ENCODE data around the gene RPL28. TPM values are rescaled to one million over a fixed set of nuclear protein-coding genes. Genes with fewer than 3 reads are reported as not detected.

The RPL28 gene
- total and polyA plus RNA-seq, 7 donors = 253 to 2,816 (median 607) TPM

DNA sequence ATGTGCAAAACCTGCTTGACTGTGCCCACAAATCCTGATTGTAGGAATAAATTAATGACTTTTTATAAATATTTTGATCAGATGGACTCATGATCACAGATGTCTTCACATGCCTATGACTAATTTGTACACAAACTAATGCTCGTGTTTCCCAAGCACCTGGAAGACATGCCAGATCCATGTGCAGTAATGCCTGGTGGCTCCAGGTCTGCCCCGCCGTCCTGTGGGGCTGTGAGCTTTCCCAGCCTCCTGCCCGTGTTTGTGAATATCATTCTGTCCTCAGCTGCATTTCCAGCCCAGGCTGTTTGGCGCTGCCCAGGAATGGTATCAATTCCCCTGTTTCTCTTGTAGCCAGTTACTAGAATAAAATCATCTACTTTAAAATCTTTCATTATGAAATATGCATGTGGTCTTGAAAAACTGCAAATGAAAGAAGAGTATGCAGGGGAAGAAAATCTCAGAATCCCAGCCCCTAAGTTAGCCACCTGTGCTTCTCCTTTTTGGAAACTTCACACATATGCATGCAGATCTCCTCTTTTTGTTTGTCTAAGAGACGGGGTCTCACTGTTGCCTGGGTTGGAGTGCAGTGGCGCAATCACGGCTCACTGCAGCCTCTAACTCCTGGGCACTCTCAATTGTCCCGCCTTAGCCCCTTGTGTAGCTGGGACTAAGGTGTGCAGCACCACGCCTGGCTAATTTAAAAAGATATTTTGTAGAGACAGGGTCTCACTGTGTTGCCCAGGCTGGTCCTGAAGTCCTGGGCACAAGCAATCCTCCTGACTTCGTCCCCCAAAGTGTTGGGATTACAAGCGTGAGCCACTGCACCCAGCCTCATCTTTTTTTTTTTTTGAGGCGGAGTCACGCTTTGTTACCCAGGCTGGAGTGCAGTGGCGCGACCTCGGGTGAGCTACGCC is 6.2 kb downstream of the RPL28 start:
- Histone ChIP-seq H3K27me3 (no peaks in the 10 kb centered on the region), H3K4me1 (peaks cover 0 to 34% (median 31%) of the 10 kb centered on the region in 4 donors), H3K4me3 (no peak overlapping the region), H3K9me3 (no peaks in the 10 kb centered on the region), H3K27ac (no peak overlapping the region), H3K36me3 (peaks cover 16 to 38% (median 18%) of the 10 kb centered on the region in 4 donors)
- WGBS, 2 donors = 85 to 87% methylated on average over 18 of the region's 18 CpGs
- no peak for DNase-seq
- TF ChIP-seq EP300 (IDR thresholded peaks at IDR 0.05) (no peak), POLR2A (IDR thresholded peaks at IDR 0.05) (no peak), POLR2AphosphoS5 (IDR thresholded peaks at IDR 0.05) (no peak)
- TF ChIP-seq, protein P1, sequence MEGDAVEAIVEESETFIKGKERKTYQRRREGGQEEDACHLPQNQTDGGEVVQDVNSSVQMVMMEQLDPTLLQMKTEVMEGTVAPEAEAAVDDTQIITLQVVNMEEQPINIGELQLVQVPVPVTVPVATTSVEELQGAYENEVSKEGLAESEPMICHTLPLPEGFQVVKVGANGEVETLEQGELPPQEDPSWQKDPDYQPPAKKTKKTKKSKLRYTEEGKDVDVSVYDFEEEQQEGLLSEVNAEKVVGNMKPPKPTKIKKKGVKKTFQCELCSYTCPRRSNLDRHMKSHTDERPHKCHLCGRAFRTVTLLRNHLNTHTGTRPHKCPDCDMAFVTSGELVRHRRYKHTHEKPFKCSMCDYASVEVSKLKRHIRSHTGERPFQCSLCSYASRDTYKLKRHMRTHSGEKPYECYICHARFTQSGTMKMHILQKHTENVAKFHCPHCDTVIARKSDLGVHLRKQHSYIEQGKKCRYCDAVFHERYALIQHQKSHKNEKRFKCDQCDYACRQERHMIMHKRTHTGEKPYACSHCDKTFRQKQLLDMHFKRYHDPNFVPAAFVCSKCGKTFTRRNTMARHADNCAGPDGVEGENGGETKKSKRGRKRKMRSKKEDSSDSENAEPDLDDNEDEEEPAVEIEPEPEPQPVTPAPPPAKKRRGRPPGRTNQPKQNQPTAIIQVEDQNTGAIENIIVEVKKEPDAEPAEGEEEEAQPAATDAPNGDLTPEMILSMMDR (IDR thresholded peaks at IDR 0.05) = no peak
- intact Hi-C loops (cut with DNase I) = no loop called here

DNA sequence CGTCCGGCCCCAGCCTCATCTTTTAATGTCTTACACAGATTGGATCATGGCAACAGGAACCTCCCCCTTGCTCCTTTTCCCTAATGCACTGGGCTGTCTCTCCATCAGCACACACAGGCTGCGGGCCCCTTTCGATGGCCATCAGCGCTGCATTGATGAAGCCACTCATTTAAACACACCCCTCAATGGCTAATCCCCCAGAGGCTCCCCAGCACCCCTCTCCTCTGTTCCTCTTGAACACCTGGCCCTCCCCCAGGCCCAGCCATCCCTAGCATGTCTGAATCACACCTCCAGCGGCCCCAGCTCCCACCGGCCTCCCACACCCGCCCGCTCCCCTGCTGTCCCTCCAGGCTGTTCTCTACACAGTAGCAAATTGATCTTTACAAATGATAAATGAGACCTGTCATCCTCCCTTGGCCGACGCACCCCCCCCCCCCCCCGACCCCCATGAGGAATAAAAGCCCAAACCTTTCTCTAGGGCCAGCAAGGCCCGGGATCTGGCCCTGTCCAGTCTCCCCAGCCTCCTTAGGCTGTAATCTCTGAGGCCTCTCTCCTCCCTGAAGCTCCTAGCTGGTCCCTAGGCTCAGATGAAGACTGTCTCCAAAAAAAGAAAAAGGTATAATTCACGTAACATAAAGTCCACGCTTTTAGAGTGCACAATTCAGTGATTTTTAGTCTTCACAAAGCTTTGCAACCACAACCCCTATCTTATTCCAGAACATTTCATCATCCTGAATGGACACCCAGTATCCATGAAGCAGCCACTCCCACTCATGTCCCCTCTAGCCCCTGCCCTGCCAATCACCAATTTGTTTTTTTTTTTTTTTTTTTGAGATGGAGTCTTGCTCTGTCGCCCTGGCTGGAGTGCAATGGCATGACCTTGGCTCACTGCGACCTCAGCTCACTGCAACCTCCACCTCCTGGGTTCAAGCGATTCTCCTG is 7.4 kb downstream of the RPL28 start:
- Histone ChIP-seq H3K9me3 (no peaks in the 10 kb centered on the region), H3K27ac (no peak overlapping the region), H3K27me3 (no peaks in the 10 kb centered on the region), H3K4me3 (no peak overlapping the region), H3K4me1 (peaks cover 0 to 23% (median 20%) of the 10 kb centered on the region in 4 donors), H3K36me3 (peaks cover 9 to 30% (median 9%) of the 10 kb centered on the region in 4 donors)
- intact Hi-C loops (cut with DNase I) = no loop called here
- WGBS, 2 donors = 79 to 88% methylated on average over 18 of the region's 18 CpGs
- DNase-seq = no peak
- TF ChIP-seq POLR2A (IDR thresholded peaks at IDR 0.05) = no peak
- no peak for TF ChIP-seq EP300 (IDR thresholded peaks at IDR 0.05)
- TF ChIP-seq, protein P1 (IDR thresholded peaks at IDR 0.05) = no peak
- TF ChIP-seq POLR2AphosphoS5 (IDR thresholded peaks at IDR 0.05) = no peak

DNA sequence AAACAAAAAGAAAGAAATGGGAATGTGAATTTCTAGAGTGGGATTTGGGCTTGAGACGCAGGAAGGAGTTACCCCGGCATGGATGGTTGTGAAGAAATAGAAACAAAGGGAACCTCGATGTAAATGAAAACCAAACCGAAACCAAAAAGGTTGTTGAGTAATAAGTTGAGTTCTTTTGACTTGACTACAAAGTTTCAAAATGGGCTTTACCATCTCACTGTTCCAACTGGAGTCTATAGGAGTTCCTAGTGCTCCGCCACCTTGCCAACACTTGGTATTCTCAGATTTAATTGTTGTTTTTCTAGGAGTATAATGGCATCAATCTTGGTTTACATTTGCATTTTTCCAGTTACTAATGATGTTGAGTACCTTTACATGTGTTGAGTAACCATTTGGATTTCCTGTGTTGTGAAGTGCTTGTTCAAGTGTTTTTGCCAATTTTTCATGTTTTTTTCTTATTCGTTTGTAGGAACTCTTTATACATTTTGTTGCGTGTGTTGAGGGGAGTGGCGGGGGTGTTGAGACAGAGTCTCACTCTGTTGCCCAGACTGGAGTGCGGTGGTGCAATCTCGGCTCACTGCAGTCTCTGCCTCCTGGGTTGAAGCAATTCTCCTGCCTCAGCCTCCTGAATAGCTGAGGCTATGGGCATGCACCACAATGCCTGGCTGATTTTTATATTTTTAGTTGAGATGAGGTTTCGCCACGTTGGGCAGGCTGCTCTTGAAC is 12.6 kb downstream of the RPL28 start:
- Histone ChIP-seq H3K27ac (no peak overlapping the region), H3K9me3 (no peaks in the 10 kb centered on the region), H3K27me3 (no peaks in the 10 kb centered on the region), H3K4me1 (no peaks in the 10 kb centered on the region), H3K36me3 (peaks cover 17 to 36% (median 24%) of the 10 kb centered on the region in 4 donors), H3K4me3 (no peak overlapping the region)
- TF ChIP-seq POLR2A (IDR thresholded peaks at IDR 0.05) (no peak), POLR2AphosphoS5 (IDR thresholded peaks at IDR 0.05) (no peak), EP300 (IDR thresholded peaks at IDR 0.05) (no peak)
- TF ChIP-seq, protein P1 (IDR thresholded peaks at IDR 0.05) = no peak
- intact Hi-C loops (cut with DNase I) = no loop called here
- WGBS, 2 donors = 82% methylated on average over 12 of the region's 12 CpGs
- no peak for DNase-seq
